Measurements from ENCODE around the gene IRF6.

DNA sequence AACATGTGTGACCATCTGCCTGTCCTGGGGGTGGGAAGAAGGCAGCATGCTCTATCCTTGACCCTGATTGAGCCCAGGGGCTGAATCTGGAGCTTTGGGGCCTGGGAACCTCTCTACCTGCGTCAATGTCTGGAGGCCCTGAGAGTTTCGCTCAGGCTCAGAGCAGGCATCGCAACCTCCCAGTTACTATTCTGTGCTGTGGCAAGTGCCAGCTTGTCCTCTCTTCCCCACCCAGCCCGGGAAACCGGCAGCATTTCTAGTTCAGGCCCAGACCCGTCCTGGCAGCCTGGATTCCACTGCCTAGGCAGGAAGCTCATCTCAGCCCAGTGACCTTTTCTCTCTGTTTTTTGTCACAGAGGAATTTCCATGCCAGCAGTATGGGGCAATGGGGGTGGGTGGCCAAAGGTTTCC lies 10.0 kb upstream of the IRF6 start:
- TF ChIP-seq CTCF (IDR thresholded peaks at IDR 0.05) (no peak), EZH2 (IDR thresholded peaks at IDR 0.05; ENCODE audit: borderline replicate concordance, insufficient read depth, low read depth, low read length, poor library complexity, severe bottlenecking) (no peak)

Data from B cell (primary cell).